Effector memory CD4-positive, alpha-beta T cell (primary cell): ENCODE results near the gene GOLGA8B.
"Not testable (repeated sequence)": the region's sequence is repeated elsewhere in the genome, so short reads cannot be mapped to it uniquely, and the experiment has no call there.

ENCODE experiments used
- DNase-seq, 3 donors: peaks; one replicate each; pipeline ENCODE4 v3.0.0-alpha.2; 2020
- H3K27ac ChIP-seq: 2 replicates; pipeline ENCODE4 v1.7.0; 2013; ENCODE audit warnings: mild to moderate bottlenecking, low read length, moderate library complexity; ENCODE audit not compliant: insufficient read depth, poor library complexity, severe bottlenecking
- H3K27me3 ChIP-seq: replicated peaks from 2 replicates; pipeline ENCODE4 v1.7.0; 2013; ENCODE audit warnings: mild to moderate bottlenecking, low read length; ENCODE audit not compliant: insufficient read depth, control insufficient read depth, poor library complexity, severe bottlenecking
- H3K36me3 ChIP-seq: 2 replicates; pipeline ENCODE4 v1.7.0; 2013; ENCODE audit warnings: mild to moderate bottlenecking, low read length, moderate library complexity; ENCODE audit not compliant: control insufficient read depth, insufficient read depth
- H3K4me1 ChIP-seq: 2 replicates; pipeline ENCODE4 v1.7.0; 2013; ENCODE audit warnings: low read length, mild to moderate bottlenecking; ENCODE audit not compliant: control insufficient read depth, insufficient read depth, poor library complexity, severe bottlenecking
- H3K4me3 ChIP-seq: 2 replicates; pipeline ENCODE4 v1.7.0; 2013; ENCODE audit warnings: low read length, low read depth, mild to moderate bottlenecking; ENCODE audit not compliant: insufficient read depth, poor library complexity, severe bottlenecking
- H3K9me3 ChIP-seq: 2 replicates; pipeline ENCODE4 v1.7.0; 2013; ENCODE audit warnings: mild to moderate bottlenecking, low read length, moderate library complexity; ENCODE audit not compliant: control insufficient read depth

The GOLGA8B gene

DNA sequence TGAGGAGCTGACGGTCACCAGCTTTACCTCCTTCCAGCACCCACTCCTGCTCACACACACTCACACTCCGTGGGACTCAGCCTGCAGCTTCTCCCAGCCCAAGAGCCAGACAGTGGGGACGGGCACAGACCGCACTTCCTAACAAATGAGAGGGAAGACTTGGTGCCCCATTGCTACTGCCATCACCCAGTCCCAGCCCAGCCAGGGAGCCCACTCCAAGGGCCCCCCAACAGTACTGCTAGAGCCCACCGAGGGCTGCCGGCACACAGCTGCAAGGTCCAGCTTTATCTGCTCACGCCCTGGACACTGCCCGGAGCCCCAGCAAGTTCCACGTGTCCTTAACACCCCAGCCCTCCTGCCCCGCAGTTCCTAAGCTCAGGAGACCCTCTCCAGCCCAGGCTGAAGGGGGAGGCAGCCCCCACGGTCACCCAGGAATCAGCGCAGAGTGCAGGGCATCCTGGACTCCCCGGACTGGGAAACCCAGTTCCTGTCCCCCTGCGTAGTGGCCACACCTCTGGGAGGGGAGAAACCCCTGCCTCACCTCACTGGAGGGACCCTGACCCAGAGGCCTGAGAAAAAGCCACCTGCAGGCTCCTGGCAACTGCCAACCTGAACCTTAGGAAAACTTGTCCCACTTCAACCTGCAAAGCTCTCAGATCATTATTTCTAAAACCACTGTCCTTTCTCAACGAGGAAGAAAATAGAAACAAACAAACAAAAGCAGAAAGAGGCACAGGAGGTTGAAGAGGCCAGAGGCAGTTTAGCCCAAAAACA is 1.6 kb downstream of the GOLGA8B start:
- Histone ChIP-seq H3K27ac (peak overlapping the region; percentile 72), H3K4me3 (peak overlapping the region; percentile 84), H3K4me1 (peaks cover 17% of the 10 kb centered on the region)
- not testable (repeated sequence) for H3K27me3 ChIP-seq, DNase-seq, H3K36me3 ChIP-seq, H3K9me3 ChIP-seq

DNA sequence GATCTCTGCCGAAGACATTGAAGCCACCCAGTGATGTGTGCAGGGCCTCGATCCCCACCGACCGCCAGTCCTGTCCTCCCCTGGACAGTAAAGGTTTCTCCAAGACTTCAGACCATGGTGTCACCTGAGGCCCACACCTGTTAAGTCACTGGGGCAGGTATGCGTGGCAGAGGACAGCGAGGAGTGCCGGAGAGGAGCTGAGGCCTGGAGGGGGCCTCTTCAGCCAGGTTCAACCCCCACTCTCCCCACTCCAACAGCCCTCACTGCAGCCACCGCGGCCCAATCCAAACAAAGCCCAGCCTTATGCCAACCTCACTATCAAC is 2.4 kb downstream of the GOLGA8B start:
- DNase-seq: no peak
- Histone ChIP-seq H3K36me3 (no peaks in the 10 kb centered on the region), H3K9me3 (no peaks in the 10 kb centered on the region), H3K4me3 (no peak overlapping the region), H3K27ac (no peak overlapping the region), H3K4me1 (peaks cover 17% of the 10 kb centered on the region), H3K27me3 (no peaks in the 10 kb centered on the region)

DNA sequence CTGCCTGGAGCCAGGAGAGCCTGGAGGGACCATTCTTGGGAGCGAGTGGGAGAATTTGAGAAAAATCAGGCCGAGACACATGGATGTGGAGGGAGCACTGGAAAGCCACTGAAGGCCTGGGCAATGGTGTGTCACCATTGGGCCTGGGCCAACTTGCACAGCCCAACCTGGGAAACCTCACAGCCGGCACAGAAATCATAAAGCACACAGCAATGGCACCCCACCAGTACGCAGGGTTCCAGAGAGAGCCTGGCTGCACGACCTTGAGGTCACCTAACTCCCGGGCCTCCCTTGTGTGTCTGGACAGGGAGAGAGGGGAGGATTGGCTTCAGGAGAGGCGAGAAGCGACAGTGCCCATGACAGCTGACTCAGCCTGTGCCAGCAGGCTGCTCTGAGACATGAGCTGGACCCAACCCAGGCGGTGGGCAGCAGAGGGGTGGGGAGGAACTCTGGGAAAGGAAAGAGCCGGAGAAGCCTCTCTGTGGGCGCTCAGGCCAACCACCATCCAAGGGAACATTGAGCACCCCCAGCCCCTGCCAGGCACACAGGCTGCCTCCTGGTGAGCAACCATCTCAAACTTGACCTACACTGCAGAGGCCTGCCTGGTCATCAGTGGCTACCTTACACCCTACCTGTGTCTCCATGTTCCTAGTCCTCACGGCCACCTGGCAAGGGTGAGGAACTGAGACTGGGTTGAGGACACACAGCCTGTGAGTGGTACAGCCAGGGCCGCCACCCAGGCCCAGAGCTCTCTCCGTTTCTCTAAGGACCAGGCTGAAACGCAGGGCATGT is 3.0 kb downstream of the GOLGA8B start:
- H3K9me3 ChIP-seq, H3K27me3 ChIP-seq, H3K27ac ChIP-seq, H3K4me3 ChIP-seq, DNase-seq, H3K36me3 ChIP-seq: not testable (repeated sequence)
- peaks cover 17% of the 10 kb centered on the region for H3K4me1 ChIP-seq

DNA sequence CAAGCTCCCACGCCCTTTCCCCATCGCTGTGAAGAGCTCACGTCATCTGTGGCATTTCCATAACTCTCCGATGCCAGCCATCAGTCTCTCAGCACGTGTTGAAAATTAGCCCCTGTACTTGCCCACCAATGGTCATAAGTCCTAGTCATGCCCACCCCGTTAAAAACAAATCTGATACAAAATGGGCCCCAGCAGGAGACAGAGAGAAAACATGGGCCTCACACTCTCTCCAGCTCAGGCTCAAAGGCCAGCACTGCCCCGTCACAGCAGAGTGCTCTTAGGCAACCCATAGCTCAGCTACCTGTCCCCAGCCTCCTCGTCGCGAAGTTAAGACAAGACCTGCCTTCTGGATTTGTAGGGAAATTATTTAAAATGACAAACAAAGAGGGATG is 5.2 kb downstream of the GOLGA8B start:
- H3K36me3 ChIP-seq: no peaks in the 10 kb centered on the region
- peaks cover 14% of the 10 kb centered on the region for H3K4me1 ChIP-seq
- H3K4me3 ChIP-seq: no peak overlapping the region
- H3K27me3 ChIP-seq: no peaks in the 10 kb centered on the region
- no peaks in the 10 kb centered on the region for H3K9me3 ChIP-seq
- H3K27ac ChIP-seq: no peak overlapping the region
- no peak for DNase-seq

DNA sequence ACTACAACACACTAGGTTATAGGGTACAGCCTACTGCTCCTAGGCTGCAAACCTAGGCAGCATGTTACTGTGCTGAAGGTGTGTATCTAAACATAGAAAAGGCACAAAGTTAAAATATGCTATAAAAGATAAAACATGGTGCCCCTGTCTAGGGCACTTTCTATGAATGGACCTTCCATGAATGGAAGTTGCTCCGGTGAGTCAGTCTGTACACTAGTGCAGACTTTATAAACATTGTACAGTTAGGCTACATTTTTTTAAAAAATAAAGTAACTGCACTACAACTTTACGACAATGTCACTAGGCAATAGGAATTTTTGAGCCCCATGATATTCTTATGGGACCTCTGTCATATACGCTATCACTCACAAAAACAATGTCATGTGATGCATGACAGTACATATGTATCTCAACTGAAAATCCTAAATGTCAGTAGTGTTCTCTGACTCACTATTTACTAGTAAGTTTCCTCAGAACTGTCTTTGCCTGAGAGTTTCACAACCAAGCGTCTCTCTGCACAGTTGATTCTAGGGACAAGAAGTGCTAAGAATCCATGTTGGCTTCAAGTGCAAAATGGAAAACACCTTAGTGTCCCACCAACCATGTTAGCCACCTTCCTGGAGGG is 5.7 kb downstream of the GOLGA8B start:
- DNase-seq, H3K27me3 ChIP-seq, H3K36me3 ChIP-seq, H3K27ac ChIP-seq, H3K9me3 ChIP-seq, H3K4me3 ChIP-seq: not testable (repeated sequence)
- H3K4me1 ChIP-seq: peaks cover 14% of the 10 kb centered on the region

DNA sequence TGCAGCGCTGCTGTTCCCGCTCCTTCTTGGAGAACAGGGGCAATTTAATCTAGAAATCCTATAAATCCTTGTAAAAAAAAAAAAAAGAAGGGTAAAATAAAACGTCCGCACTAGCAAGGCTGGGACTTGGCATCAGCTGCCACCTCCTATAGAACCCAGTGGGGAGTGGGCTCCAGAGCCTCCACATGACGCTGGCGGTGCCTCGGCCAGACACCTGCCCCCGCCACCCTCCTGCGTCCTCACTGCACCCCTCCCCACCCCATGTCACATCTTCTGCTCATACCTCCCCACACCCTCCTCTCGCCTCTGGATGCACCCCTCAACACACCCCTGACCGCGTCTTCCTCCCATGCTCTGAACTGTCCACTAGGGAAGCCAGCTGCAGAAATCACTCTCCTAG is 8.4 kb downstream of the GOLGA8B start:
- not testable (repeated sequence) for H3K9me3 ChIP-seq, H3K27ac ChIP-seq, H3K36me3 ChIP-seq, DNase-seq, H3K4me1 ChIP-seq, H3K27me3 ChIP-seq, H3K4me3 ChIP-seq

DNA sequence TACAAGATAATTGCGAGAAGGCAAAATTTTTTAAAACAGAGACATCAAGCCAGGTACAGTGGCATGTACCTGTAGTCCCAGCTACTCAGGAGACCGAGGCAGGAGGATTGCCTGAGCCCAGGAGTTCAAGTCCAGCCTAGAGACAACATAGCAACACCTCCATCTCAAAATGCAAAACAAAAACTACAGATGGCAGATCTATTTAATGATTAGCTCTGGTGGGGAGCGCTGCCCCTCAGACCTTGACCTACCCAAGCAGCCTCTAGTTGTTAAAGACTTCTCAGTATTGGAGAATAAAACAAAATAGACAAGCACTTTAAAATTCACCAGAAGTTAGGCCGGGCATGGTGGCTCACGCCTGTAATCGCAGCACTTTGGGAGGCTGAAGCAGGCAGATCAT is 10.5 kb downstream of the GOLGA8B start:
- not testable (repeated sequence) for H3K27ac ChIP-seq, DNase-seq, H3K27me3 ChIP-seq, H3K36me3 ChIP-seq, H3K4me3 ChIP-seq, H3K9me3 ChIP-seq, H3K4me1 ChIP-seq

DNA sequence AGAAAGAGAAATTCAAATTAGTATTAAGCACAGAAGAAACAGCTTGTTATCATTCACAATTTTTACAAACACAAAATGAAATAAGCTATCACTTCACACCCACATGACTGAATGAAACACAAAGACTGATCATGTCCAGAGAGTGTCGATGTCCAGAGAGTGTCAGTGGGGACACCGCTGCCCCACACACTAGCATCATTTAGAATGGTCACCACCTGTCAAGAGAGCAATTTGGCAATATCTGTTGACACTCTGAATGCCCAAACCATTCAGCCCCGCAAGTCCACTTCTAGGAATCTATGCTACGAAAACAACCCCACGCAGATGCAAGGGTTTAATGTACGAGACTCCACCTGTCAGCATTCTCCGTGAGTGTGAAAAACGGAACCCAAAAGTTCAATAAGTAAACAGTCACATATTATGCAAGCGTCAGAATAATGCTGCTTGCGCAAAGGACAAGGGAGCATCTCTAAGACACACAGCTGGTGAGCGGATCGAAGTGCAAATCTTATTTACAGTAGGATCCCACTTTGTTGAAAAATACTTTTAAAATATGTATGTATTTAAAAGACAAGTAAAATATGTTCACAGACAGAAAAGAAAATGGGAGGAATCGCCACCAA is 11.3 kb downstream of the GOLGA8B start:
- H3K4me3 ChIP-seq, DNase-seq, H3K36me3 ChIP-seq, H3K4me1 ChIP-seq, H3K27me3 ChIP-seq, H3K9me3 ChIP-seq, H3K27ac ChIP-seq: not testable (repeated sequence)

DNA sequence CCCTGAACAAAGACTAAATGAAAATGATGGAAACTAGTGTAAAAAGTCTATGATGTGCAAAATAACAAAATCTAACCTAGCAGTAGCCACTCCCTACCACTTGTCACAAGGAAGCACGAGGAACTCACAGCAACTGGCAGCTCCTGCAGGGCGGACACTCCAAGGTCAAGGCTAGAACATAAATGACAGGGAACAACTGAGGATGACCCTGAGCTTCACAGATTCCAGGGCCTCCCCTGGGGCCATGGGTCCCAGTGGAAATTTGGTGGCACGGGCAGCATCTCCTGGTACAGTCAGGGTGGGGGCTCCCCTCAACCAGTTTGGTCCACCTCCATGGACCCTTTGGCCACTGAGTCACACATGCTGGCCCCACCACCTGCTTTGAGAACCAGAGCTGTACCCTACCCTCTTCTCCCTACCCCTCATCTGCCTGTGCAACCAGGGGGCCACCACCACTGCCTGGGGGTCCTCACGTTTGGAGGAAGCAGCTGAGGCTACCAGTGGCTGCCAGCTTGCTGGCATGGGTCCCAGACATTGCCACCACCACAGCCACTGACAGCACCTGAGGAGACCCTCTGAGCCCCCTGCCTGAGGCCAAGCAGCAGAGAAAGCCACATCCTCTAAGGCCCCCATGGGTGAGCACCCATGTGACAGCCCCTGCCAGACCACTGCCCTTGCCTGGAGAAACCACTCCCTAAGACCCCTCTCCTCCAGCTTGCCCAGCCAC is 13.6 kb downstream of the GOLGA8B start:
- not testable (repeated sequence) for H3K27ac ChIP-seq

More for the DNA sequence above, 13.6 kb downstream of the GOLGA8B start:
- H3K4me1 ChIP-seq, H3K4me3 ChIP-seq, H3K36me3 ChIP-seq, DNase-seq, H3K27me3 ChIP-seq, H3K9me3 ChIP-seq: not testable (repeated sequence)
